Measurements from ENCODE around the gene SLC25A23.

The SLC25A23 gene

GRCh38 chr19:6424939-6425731, 34.5 kb downstream of the SLC25A23 start:
- peak; percentile 97 for DNase-seq (ENCODE audit: low read depth)

GRCh38 chr19:6424195-6424938, 35.2 kb downstream of the SLC25A23 start, which contains the start of gene KHSRP:
KHSRP (minus strand) TSS chr19:6424811; CDS start chr19:6424701, 110 bp downstream.
- DNase-seq (ENCODE audit: low read depth) = no peak

- no peak for DNase-seq (ENCODE audit: low read depth)
Measured at GRCh38 chr19:6423499-6424194, 35.9 kb downstream of the SLC25A23 start.

- DNase-seq (ENCODE audit: low read depth) = no peak
Measured at GRCh38 chr19:6421075-6422014, 38.2 kb downstream of the SLC25A23 start.

GRCh38 chr19:6418562-6418932, 41.0 kb downstream of the SLC25A23 start:
- no peak for DNase-seq (ENCODE audit: low read depth)

- no peak for DNase-seq (ENCODE audit: low read depth)
Measured at GRCh38 chr19:6417713-6418561, 41.7 kb downstream of the SLC25A23 start.

GRCh38 chr19:6416658-6417405, 42.8 kb downstream of the SLC25A23 start:
- no peak for DNase-seq (ENCODE audit: low read depth)

- DNase-seq (ENCODE audit: low read depth) = no peak
Measured at GRCh38 chr19:6415591-6416190, 43.9 kb downstream of the SLC25A23 start.

GRCh38 chr19:6414793-6415590, 44.6 kb downstream of the SLC25A23 start:
- DNase-seq (ENCODE audit: low read depth) = no peak

- no peak for DNase-seq (ENCODE audit: low read depth)
Measured at GRCh38 chr19:6413721-6414643, 45.6 kb downstream of the SLC25A23 start.

GRCh38 chr19:6413291-6413690, 46.3 kb downstream of the SLC25A23 start:
- no peak for DNase-seq (ENCODE audit: low read depth)

- DNase-seq (ENCODE audit: low read depth) = no peak
Measured at GRCh38 chr19:6412447-6413091, 47.0 kb downstream of the SLC25A23 start.

GRCh38 chr19:6412061-6412446, 47.5 kb downstream of the SLC25A23 start:
- no peak for DNase-seq (ENCODE audit: low read depth)

GRCh38 chr19:6409346-6409745, 50.2 kb downstream of the SLC25A23 start:
- no peak for DNase-seq (ENCODE audit: low read depth)

- no peak for DNase-seq (ENCODE audit: low read depth)
Measured at GRCh38 chr19:6406401-6406800, 53.2 kb downstream of the SLC25A23 start.

- DNase-seq (ENCODE audit: low read depth) = no peak
Measured at GRCh38 chr19:6402837-6403608, 56.6 kb downstream of the SLC25A23 start.

All from stimulated activated CD8-positive, alpha-beta memory T cell treated with anti-CD3 and anti-CD28 coated beads, Interleukin-12 subunit alpha, Interleukin-12 subunit beta, amount 100 ng/mL, for 1 hour (primary cell).